ENCODE data around the gene TRMT112.

Gene TRMT112

DNA sequence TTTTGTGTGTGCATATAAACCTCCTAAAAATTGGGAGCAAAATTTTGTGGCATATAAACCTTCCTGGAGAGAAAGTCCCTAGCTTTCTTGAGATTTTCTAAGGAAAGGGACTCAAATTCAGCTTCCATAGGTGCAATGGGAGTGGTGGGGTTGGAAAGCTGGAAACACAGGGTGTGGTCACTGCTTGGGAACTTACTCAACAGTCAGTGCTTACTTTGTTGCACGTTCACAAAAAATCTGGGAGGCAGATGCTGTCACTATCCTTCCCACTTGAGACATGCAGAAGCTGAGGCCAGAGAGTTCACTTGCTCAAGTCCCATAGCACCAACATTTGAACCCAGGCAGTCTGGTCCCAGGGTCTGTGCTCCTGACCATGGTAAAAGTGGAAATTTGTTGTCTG is 21.1 kb downstream of the TRMT112 start:
- no peak overlapping the region for H3K4me3 ChIP-seq (ENCODE audit: low read depth, low read length)
- H3K9ac ChIP-seq (ENCODE audit: low read depth, low read length): no peak overlapping the region
- peaks cover 100% of the 10 kb centered on the region for H3K27me3 ChIP-seq (ENCODE audit: control insufficient read depth, insufficient read depth, low read length)
- H3K4me1 ChIP-seq (ENCODE audit: control insufficient read depth, insufficient read depth, low read length): peaks cover 4% of the 10 kb centered on the region; the same call in 1 of the 2 replicates
- H3K36me3 ChIP-seq (ENCODE audit: control insufficient read depth, insufficient read depth, low read length): no peaks in the 10 kb centered on the region
- no peaks in the 10 kb centered on the region for H3K9me3 ChIP-seq (ENCODE audit: control insufficient read depth, insufficient read depth, low read length)
- H3K27ac ChIP-seq (ENCODE audit: low read depth, low read length): no peak overlapping the region

DNA sequence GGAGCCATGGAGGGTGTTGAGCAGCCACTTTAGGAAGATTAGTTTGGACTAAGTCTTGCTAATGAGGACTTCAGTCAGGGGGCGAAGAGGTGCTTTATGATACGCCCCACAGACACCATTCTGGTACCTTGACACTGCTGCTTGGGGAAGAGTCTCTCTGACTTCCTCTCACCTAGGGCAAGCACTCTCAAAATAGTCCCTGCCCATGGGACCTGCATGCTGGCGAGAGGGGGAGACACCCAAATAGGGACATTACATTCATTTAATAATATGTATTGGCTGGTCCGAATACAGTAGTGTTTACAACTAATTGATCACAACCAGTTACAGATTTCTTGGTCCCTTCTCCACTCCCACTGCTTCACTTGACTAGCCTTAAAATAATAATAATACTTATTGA is 21.6 kb downstream of the TRMT112 start:
- no peak overlapping the region for H3K4me3 ChIP-seq (ENCODE audit: low read depth, low read length)
- no peaks in the 10 kb centered on the region for H3K36me3 ChIP-seq (ENCODE audit: control insufficient read depth, insufficient read depth, low read length)
- H3K27me3 ChIP-seq (ENCODE audit: control insufficient read depth, insufficient read depth, low read length): peaks cover 100% of the 10 kb centered on the region
- H3K9ac ChIP-seq (ENCODE audit: low read depth, low read length): no peak overlapping the region
- no peaks in the 10 kb centered on the region for H3K9me3 ChIP-seq (ENCODE audit: control insufficient read depth, insufficient read depth, low read length)
- no peak overlapping the region for H3K27ac ChIP-seq (ENCODE audit: low read depth, low read length)
- H3K4me1 ChIP-seq (ENCODE audit: control insufficient read depth, insufficient read depth, low read length): peaks cover 3% of the 10 kb centered on the region; the same call in 1 of the 2 replicates

DNA sequence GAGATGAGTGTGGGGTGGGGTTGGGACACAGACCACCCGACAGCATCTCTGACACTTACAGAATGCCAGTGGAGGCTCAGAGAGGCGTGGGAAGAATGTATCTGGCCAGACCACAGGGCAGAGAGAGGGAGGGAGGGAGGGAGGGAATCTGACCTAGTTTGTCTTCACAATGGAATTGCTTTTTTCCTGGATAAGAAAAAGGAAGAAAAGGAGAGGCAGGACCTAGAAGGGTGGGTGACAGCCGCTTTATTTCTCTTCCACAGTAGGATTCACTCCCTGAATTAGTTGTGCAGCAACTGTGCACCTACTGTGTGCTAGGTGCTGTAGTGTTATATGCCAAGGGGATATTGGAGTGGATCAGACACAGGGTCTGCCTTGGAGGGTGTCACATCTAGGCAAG is 22.6 kb downstream of the TRMT112 start:
- peaks cover 100% of the 10 kb centered on the region for H3K27me3 ChIP-seq (ENCODE audit: control insufficient read depth, insufficient read depth, low read length)
- no peak overlapping the region for H3K9ac ChIP-seq (ENCODE audit: low read depth, low read length)
- H3K4me3 ChIP-seq (ENCODE audit: low read depth, low read length): no peak overlapping the region
- no peaks in the 10 kb centered on the region for H3K36me3 ChIP-seq (ENCODE audit: control insufficient read depth, insufficient read depth, low read length)
- no peaks in the 10 kb centered on the region for H3K4me1 ChIP-seq (ENCODE audit: control insufficient read depth, insufficient read depth, low read length)
- H3K9me3 ChIP-seq (ENCODE audit: control insufficient read depth, insufficient read depth, low read length): no peaks in the 10 kb centered on the region
- H3K27ac ChIP-seq (ENCODE audit: low read depth, low read length): no peak overlapping the region

DNA sequence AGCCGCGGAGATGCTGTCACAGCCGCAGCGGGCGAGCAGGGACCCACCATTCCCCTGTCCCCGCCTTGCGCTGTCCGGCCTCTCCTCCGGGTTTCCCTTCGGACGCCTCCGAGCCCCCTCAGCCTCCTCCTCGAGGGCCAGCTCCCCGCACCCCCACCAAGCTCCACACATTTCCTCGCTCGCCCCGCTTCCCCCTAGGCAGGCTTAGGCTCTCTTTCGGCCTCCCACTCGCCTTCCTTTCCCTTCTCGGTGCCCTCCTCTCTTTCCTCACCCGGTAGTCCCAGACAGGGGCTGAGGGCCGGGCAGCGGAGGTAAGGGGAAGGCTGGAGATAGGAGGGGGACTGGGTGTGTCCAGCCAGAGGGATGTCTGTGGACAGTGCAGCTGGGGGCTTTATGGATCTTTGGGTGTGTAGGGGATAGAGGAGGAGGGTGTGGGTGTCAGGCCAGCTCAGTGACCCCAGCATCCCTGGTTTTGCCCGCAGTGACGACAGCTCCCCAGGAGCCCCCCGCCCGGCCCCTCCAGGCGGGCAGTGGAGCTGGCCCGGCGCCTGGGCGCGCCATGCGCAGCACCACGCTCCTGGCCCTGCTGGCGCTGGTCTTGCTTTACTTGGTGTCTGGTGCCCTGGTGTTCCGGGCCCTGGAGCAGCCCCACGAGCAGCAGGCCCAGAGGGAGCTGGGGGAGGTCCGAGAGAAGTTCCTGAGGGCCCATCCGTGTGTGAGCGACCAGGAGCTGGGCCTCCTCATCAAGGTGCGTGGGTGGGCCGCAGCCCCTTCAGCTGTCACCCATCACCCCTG is 24.7 kb downstream of the TRMT112 start:
- H3K36me3 ChIP-seq (ENCODE audit: control insufficient read depth, insufficient read depth, low read length): no peaks in the 10 kb centered on the region
- no peak overlapping the region for H3K9ac ChIP-seq (ENCODE audit: low read depth, low read length)
- no peaks in the 10 kb centered on the region for H3K9me3 ChIP-seq (ENCODE audit: control insufficient read depth, insufficient read depth, low read length)
- H3K27me3 ChIP-seq (ENCODE audit: control insufficient read depth, insufficient read depth, low read length): peaks cover 84% of the 10 kb centered on the region
- H3K4me3 ChIP-seq (ENCODE audit: low read depth, low read length): peak overlapping the region; percentile 54; the same call in 1 of the 2 replicates
- no peak overlapping the region for H3K27ac ChIP-seq (ENCODE audit: low read depth, low read length)
- no peaks in the 10 kb centered on the region for H3K4me1 ChIP-seq (ENCODE audit: control insufficient read depth, insufficient read depth, low read length)

DNA sequence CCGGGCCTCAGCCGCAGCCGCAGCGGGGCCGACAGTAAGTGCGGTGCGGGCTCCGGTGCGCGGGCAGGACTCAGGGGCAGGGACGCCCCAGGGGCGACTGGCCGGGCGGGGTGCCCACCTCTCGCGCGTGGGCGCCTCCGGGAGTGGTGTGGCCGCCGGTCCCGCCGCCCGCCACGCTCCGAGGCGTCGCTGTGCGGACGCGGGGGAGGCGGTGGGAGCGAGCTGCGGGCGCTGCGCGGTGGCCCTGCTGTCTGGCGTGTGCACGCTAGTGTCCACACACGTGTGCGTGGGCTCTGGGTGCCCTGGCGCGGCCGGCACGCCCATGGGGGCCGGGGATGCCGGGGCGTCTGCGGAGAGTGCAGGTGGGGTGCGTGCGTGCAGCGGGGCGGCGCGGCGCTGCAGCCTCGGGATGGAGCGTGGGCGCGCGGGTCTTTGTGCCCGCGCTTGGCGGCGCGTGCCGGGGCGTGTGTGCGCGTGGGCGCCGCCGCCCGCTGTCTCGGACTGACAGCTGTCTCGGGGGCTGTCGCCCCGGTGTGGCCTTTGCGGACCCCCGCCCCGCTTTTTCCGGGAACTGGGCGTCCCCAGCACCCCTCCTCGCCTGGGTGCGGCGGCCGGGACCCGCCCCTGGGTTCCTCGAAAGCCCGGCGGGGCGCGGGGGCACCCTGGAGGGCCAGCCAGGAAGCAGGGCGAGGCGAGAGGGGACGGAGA is 25.5 kb downstream of the TRMT112 start:
- Histone ChIP-seq H3K9me3 (ENCODE audit: control insufficient read depth, insufficient read depth, low read length) (no peaks in the 10 kb centered on the region), H3K27me3 (ENCODE audit: control insufficient read depth, insufficient read depth, low read length) (peaks cover 79% of the 10 kb centered on the region), H3K27ac (ENCODE audit: low read depth, low read length) (no peak overlapping the region), H3K36me3 (ENCODE audit: control insufficient read depth, insufficient read depth, low read length) (no peaks in the 10 kb centered on the region), H3K9ac (ENCODE audit: low read depth, low read length) (no peak overlapping the region), H3K4me1 (ENCODE audit: control insufficient read depth, insufficient read depth, low read length) (no peaks in the 10 kb centered on the region), H3K4me3 (ENCODE audit: low read depth, low read length) (peak overlapping the region; percentile 54; the same call in 1 of the 2 replicates)

DNA sequence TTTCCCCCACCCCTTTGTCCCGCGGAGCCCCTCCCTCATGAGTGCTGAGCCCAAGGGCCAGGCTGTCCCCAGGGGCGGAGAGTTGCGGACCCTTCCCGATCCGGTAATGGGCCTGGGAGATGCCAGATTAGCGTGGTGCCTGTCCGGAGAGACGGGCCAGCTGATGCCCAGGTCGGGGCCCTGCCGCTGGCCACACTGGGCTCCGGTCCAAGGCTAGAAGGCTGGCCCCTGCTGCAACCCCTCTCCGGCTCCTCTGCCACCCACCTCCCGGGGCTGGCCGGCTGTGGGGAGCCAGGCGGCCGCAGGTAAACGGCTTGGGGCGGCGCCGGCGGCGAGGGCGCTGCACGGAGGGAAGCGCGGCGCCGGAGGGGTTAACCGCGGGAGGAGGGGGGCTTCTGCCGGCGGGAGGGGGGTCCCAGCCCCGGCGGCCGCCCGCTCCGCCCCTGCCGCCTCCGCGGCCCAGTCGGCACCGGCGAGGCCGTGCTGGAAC is 26.1 kb downstream of the TRMT112 start, which contains the start of gene KCNK4:
Gene KCNK4, plus strand, starts transcription at position 41 of the 490 bp plus-strand sequence. CDS start 1,717 bp downstream, outside the sequence.
- Histone ChIP-seq H3K9ac (ENCODE audit: low read depth, low read length) (no peak within 1 kb of the TSS), H3K27me3 (ENCODE audit: control insufficient read depth, insufficient read depth, low read length) (peaks cover 78% of the 10 kb centered on the region), H3K27ac (ENCODE audit: low read depth, low read length) (no peak within 1 kb of the TSS), H3K9me3 (ENCODE audit: control insufficient read depth, insufficient read depth, low read length) (no peaks in the 10 kb centered on the region), H3K4me3 (ENCODE audit: low read depth, low read length) (peak within 1 kb of the TSS; percentile 54), H3K36me3 (ENCODE audit: control insufficient read depth, insufficient read depth, low read length) (no peaks in the 10 kb centered on the region), H3K4me1 (ENCODE audit: control insufficient read depth, insufficient read depth, low read length) (peaks cover 2% of the 10 kb centered on the region; the same call in 1 of the 2 replicates)

GRCh38 chr11:64290352-64291261 is 26.8 kb downstream of the TRMT112 start:
- Histone ChIP-seq H3K27ac (ENCODE audit: low read depth, low read length) (no peak overlapping the region), H3K9me3 (ENCODE audit: control insufficient read depth, insufficient read depth, low read length) (no peaks in the 10 kb centered on the region), H3K4me1 (ENCODE audit: control insufficient read depth, insufficient read depth, low read length) (peaks cover 5% of the 10 kb centered on the region; the same call in 1 of the 2 replicates), H3K36me3 (ENCODE audit: control insufficient read depth, insufficient read depth, low read length) (no peaks in the 10 kb centered on the region), H3K4me3 (ENCODE audit: low read depth, low read length) (peak overlapping the region; percentile 54), H3K9ac (ENCODE audit: low read depth, low read length) (no peak overlapping the region), H3K27me3 (ENCODE audit: control insufficient read depth, insufficient read depth, low read length) (peaks cover 71% of the 10 kb centered on the region)

DNA sequence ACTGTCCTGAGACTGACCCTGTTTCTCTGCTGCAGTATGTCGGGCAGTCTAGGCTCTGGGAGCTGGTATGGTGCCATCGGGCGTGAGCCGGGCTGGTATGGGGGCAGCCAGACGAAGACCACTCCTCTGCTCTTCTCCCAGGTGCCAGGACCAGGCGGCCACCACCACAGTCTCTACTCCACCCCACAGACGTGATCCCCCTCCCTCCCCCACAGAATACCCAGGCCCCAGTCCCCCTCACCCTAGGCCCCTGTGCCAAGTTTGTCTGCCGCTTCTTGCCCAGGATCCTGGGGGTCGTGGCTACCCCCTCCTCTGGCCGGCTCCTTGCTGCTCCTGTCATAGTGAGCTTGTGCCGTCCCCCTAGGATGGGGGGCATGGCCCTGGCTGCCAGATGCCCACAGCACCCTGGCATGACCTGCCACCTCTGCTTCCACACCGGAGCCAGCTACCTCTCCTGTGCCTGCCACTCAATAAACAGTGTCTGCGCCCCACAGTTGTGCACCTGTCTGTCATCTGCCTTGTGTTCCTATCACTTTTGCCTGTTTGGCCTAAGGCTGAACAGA is 28.3 kb downstream of the TRMT112 start:
- no peak overlapping the region for H3K4me3 ChIP-seq (ENCODE audit: low read depth, low read length)
- H3K27me3 ChIP-seq (ENCODE audit: control insufficient read depth, insufficient read depth, low read length): peaks cover 56% of the 10 kb centered on the region
- no peak overlapping the region for H3K27ac ChIP-seq (ENCODE audit: low read depth, low read length)

GRCh38 chr11:64288353-64288750 is 29.0 kb downstream of the TRMT112 start:
- Histone ChIP-seq H3K9me3 (ENCODE audit: control insufficient read depth, insufficient read depth, low read length) (no peaks in the 10 kb centered on the region), H3K9ac (ENCODE audit: low read depth, low read length) (no peak overlapping the region), H3K27me3 (ENCODE audit: control insufficient read depth, insufficient read depth, low read length) (peaks cover 48% of the 10 kb centered on the region), H3K36me3 (ENCODE audit: control insufficient read depth, insufficient read depth, low read length) (no peaks in the 10 kb centered on the region), H3K27ac (ENCODE audit: low read depth, low read length) (no peak overlapping the region), H3K4me1 (ENCODE audit: control insufficient read depth, insufficient read depth, low read length) (peaks cover 5% of the 10 kb centered on the region; the same call in 1 of the 2 replicates), H3K4me3 (ENCODE audit: low read depth, low read length) (no peak overlapping the region)

More for the DNA sequence above, 28.3 kb downstream of the TRMT112 start:
- Histone ChIP-seq H3K36me3 (ENCODE audit: control insufficient read depth, insufficient read depth, low read length) (no peaks in the 10 kb centered on the region), H3K9ac (ENCODE audit: low read depth, low read length) (no peak overlapping the region), H3K9me3 (ENCODE audit: control insufficient read depth, insufficient read depth, low read length) (no peaks in the 10 kb centered on the region), H3K4me1 (ENCODE audit: control insufficient read depth, insufficient read depth, low read length) (peaks cover 5% of the 10 kb centered on the region; the same call in 1 of the 2 replicates)

DNA sequence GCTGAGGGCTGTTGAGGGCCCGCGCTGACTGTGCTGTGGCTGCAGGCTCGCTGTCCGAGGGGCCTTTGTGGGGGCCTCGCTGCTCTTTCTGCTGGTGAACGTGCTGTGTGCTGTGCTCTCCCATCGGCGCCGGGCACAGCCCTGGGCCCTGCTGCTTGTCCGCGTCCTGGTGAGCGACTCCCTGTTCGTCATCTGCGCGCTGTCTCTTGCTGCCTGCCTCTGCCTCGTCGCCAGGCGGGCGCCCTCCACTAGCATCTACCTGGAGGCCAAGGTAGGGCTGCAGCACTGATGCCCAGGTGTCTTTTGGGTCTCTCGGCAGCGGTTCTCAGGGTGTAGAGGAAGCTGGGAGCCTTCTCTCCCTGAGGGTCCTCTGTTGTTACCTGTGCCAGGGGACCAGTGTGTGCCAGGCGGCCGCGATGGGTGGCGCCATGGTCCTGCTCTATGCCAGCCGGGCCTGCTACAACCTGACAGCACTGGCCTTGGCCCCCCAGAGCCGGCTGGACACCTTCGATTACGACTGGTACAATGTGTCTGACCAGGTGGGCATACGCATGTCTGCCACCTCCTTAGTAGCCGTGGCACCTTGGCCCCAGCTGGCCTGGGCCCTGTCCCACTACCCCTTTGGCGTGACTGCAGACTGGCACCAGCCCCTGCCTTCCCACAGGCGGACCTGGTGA is 29.5 kb downstream of the TRMT112 start:
- Histone ChIP-seq H3K9ac (ENCODE audit: low read depth, low read length) (no peak overlapping the region), H3K4me1 (ENCODE audit: control insufficient read depth, insufficient read depth, low read length) (peaks cover 5% of the 10 kb centered on the region; the same call in 1 of the 2 replicates), H3K9me3 (ENCODE audit: control insufficient read depth, insufficient read depth, low read length) (no peaks in the 10 kb centered on the region), H3K4me3 (ENCODE audit: low read depth, low read length) (no peak overlapping the region), H3K27ac (ENCODE audit: low read depth, low read length) (no peak overlapping the region), H3K27me3 (ENCODE audit: control insufficient read depth, insufficient read depth, low read length) (peaks cover 43% of the 10 kb centered on the region), H3K36me3 (ENCODE audit: control insufficient read depth, insufficient read depth, low read length) (no peaks in the 10 kb centered on the region)

Measured in HUES48 (cell line).